ENCODE data around the gene FBXO46. TPM values are rescaled to one million over a fixed set of nuclear protein-coding genes. Genes with fewer than 3 reads are reported as not detected.

Gene FBXO46
- total and polyA plus RNA-seq, 2 of the 13 experiments (the other 11 are each of a cell fraction or from before 2014, with no cell fraction given): 6.2 to 6.4 TPM

DNA sequence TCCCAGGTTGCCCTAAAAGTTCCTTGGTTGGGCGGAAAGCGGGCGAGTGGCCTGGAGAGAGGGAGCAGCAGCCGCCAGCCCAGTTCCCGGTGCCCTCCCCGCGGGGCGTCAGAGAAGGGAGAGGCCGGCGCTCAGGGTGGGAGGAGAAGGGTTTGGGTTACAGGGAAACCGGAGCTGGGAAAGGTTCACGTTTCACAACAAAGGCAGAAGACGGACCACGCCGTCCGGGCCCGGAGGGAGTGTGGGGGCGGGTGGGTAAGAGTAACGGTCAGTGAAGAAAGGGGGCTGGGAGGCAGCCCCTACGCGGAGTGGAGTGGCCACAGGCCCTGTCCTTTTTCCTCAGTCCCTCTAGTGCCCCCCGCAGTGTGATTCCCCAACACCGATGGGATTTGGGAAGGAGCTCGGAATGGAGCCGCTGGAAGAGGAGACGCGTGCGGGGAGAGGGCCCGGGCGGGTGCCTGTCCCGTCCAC is 36.7 kb upstream of the FBXO46 start (continued):
- TF ChIP-seq HMG20B (CRISPR knock-in tag; conservative IDR thresholded peaks at IDR 0.05) (no peak), SIX1 (CRISPR knock-in tag; IDR thresholded peaks at IDR 0.05; ENCODE audit: borderline replicate concordance) (peak; percentile 90), HOXA9 (CRISPR knock-in tag; IDR thresholded peaks at IDR 0.05; ENCODE audit: borderline replicate concordance) (no peak), MIXL1 (CRISPR knock-in tag; IDR thresholded peaks at IDR 0.05) (no peak), KAT7 (CRISPR knock-in tag; IDR thresholded peaks at IDR 0.05; ENCODE audit: borderline replicate concordance) (no peak), SUZ12 (IDR thresholded peaks at IDR 0.05; ENCODE audit: low read depth, low read length) (no peak), MLLT10 (CRISPR knock-in tag; IDR thresholded peaks at IDR 0.05) (no peak), TRIM24 (CRISPR knock-in tag; IDR thresholded peaks at IDR 0.05) (no peak), SP140L (CRISPR knock-in tag; IDR thresholded peaks at IDR 0.05; ENCODE audit: borderline replicate concordance) (no peak), SPEN (CRISPR knock-in tag; IDR thresholded peaks at IDR 0.05; ENCODE audit: low read depth) (0 out of 2 replicates have a peak, but pooled peaks have one; percentile 56), PHF20 (CRISPR knock-in tag; IDR thresholded peaks at IDR 0.05) (no peak), ZNF367 (CRISPR knock-in tag; IDR thresholded peaks at IDR 0.05; ENCODE audit: borderline replicate concordance) (no peak), ARNT2 (CRISPR knock-in tag; IDR thresholded peaks at IDR 0.05; ENCODE audit: low read depth) (no peak), TBX3 (IDR thresholded peaks at IDR 0.05; ENCODE audit: borderline replicate concordance) (no peak), GATA4 (IDR thresholded peaks at IDR 0.05; ENCODE audit: borderline replicate concordance, low read depth) (no peak), SNRNP70 (IDR thresholded peaks at IDR 0.05; ENCODE audit: low read depth, low read length) (no peak), RFXAP (CRISPR knock-in tag; IDR thresholded peaks at IDR 0.05; ENCODE audit: borderline replicate concordance) (no peak), CEBPB (IDR thresholded peaks at IDR 0.05; ENCODE audit: borderline replicate concordance, low read depth, low read length) (peak; percentile 27; the same call in 1 of the 2 replicates)
- TF ChIP-seq, protein P1, sequence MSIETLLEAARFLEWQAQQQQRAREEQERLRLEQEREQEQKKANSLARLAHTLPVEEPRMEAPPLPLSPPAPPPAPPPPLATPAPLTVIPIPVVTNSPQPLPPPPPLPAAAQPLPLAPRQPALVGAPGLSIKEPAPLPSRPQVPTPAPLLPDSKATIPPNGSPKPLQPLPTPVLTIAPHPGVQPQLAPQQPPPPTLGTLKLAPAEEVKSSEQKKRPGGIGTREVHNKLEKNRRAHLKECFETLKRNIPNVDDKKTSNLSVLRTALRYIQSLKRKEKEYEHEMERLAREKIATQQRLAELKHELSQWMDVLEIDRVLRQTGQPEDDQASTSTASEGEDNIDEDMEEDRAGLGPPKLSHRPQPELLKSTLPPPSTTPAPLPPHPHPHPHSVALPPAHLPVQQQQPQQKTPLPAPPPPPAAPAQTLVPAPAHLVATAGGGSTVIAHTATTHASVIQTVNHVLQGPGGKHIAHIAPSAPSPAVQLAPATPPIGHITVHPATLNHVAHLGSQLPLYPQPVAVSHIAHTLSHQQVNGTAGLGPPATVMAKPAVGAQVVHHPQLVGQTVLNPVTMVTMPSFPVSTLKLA (IDR thresholded peaks at IDR 0.05): peak; percentile 51
- TF ChIP-seq, protein P2, sequence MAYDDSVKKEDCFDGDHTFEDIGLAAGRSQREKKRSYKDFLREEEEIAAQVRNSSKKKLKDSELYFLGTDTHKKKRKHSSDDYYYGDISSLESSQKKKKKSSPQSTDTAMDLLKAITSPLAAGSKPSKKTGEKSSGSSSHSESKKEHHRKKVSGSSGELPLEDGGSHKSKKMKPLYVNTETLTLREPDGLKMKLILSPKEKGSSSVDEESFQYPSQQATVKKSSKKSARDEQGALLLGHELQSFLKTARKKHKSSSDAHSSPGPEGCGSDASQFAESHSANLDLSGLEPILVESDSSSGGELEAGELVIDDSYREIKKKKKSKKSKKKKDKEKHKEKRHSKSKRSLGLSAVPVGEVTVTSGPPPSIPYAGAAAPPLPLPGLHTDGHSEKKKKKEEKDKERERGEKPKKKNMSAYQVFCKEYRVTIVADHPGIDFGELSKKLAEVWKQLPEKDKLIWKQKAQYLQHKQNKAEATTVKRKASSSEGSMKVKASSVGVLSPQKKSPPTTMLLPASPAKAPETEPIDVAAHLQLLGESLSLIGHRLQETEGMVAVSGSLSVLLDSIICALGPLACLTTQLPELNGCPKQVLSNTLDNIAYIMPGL (CRISPR knock-in tag; IDR thresholded peaks at IDR 0.05; ENCODE audit: borderline replicate concordance in 1 of 2, low read depth in 1 of 2): peak in 1 of 2 experiments; percentile 9; a peak in 1 of 4 replicates
- TF ChIP-seq, protein P3, sequence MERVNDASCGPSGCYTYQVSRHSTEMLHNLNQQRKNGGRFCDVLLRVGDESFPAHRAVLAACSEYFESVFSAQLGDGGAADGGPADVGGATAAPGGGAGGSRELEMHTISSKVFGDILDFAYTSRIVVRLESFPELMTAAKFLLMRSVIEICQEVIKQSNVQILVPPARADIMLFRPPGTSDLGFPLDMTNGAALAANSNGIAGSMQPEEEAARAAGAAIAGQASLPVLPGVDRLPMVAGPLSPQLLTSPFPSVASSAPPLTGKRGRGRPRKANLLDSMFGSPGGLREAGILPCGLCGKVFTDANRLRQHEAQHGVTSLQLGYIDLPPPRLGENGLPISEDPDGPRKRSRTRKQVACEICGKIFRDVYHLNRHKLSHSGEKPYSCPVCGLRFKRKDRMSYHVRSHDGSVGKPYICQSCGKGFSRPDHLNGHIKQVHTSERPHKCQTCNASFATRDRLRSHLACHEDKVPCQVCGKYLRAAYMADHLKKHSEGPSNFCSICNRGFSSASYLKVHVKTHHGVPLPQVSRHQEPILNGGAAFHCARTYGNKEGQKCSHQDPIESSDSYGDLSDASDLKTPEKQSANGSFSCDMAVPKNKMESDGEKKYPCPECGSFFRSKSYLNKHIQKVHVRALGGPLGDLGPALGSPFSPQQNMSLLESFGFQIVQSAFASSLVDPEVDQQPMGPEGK (CRISPR knock-in tag; IDR thresholded peaks at IDR 0.05): peak; percentile 83
- TF ChIP-seq, protein P4, sequence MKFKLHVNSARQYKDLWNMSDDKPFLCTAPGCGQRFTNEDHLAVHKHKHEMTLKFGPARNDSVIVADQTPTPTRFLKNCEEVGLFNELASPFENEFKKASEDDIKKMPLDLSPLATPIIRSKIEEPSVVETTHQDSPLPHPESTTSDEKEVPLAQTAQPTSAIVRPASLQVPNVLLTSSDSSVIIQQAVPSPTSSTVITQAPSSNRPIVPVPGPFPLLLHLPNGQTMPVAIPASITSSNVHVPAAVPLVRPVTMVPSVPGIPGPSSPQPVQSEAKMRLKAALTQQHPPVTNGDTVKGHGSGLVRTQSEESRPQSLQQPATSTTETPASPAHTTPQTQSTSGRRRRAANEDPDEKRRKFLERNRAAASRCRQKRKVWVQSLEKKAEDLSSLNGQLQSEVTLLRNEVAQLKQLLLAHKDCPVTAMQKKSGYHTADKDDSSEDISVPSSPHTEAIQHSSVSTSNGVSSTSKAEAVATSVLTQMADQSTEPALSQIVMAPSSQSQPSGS (CRISPR knock-in tag; IDR thresholded peaks at IDR 0.05): no peak
- TF ChIP-seq, protein P5, sequence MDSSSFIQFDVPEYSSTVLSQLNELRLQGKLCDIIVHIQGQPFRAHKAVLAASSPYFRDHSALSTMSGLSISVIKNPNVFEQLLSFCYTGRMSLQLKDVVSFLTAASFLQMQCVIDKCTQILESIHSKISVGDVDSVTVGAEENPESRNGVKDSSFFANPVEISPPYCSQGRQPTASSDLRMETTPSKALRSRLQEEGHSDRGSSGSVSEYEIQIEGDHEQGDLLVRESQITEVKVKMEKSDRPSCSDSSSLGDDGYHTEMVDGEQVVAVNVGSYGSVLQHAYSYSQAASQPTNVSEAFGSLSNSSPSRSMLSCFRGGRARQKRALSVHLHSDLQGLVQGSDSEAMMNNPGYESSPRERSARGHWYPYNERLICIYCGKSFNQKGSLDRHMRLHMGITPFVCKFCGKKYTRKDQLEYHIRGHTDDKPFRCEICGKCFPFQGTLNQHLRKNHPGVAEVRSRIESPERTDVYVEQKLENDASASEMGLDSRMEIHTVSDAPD (CRISPR knock-in tag; IDR thresholded peaks at IDR 0.05): no peak
